Kidney epithelial cell (primary cell): ENCODE results near the gene PLP2. TPM values are rescaled to one million over a fixed set of nuclear protein-coding genes. Genes with fewer than 3 reads are reported as not detected.

ENCODE experiments used
- DNase-seq: peaks from one replicate; pipeline ENCODE4 v3.0.0-alpha.2; 2010; ENCODE audit warnings: low read depth
- H3K27me3 ChIP-seq: 2 replicates; pipeline ENCODE4 v1.6.0; 2011; ENCODE audit warnings: low read length; ENCODE audit not compliant: control insufficient read depth, insufficient read depth
- H3K36me3 ChIP-seq: 2 replicates; pipeline ENCODE4 v1.5.1; 2011; ENCODE audit warnings: low read length; ENCODE audit not compliant: control insufficient read depth, insufficient read depth
- H3K4me3 ChIP-seq: 2 replicates; pipeline ENCODE4 v1.5.1; 2011; ENCODE audit warnings: low read depth, mild to moderate bottlenecking, control low read depth, low read length
- total RNA-seq: library from RNA; depleted of rRNA; stranded (reverse); fragments of >200 nt; gene quantifications from 2 replicates; pipeline ENCODE4 v1.2.3, GENCODE V29; 2015
- TF ChIP-seq, protein P1 (sequence below): IDR thresholded peaks from 2 replicates; pipeline ENCODE4 v1.5.1; 2011; ENCODE audit warnings: mild to moderate bottlenecking, moderate library complexity, low read length, control low read depth, inconsistent platforms; ENCODE audit not compliant: insufficient read depth, poor library complexity, severe bottlenecking

The PLP2 gene
- total RNA-seq, 1 donor from 2014 or later = 82.6 TPM

DNA sequence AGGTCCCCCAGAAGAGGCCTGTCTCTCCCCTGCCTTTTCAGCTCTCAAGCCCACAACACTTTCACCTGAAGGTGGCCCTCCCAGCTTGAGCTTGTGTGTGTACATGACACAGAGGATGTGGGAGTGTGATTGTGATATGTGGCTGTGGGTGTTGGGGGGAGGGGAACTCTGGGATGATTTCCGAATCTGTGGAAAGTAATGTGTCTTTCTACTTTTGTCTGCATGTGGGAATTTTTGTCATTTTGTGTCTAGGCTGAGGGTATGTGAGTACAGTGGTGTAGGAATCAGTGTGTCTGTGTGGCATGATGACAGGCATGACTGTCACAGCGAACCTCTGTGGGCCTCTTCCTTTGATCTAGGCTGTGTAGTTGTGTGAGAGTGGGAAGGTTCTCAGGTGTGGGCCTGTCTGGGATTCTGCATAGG lies 21.9 kb downstream of the PLP2 start:
- TF ChIP-seq, protein P1, sequence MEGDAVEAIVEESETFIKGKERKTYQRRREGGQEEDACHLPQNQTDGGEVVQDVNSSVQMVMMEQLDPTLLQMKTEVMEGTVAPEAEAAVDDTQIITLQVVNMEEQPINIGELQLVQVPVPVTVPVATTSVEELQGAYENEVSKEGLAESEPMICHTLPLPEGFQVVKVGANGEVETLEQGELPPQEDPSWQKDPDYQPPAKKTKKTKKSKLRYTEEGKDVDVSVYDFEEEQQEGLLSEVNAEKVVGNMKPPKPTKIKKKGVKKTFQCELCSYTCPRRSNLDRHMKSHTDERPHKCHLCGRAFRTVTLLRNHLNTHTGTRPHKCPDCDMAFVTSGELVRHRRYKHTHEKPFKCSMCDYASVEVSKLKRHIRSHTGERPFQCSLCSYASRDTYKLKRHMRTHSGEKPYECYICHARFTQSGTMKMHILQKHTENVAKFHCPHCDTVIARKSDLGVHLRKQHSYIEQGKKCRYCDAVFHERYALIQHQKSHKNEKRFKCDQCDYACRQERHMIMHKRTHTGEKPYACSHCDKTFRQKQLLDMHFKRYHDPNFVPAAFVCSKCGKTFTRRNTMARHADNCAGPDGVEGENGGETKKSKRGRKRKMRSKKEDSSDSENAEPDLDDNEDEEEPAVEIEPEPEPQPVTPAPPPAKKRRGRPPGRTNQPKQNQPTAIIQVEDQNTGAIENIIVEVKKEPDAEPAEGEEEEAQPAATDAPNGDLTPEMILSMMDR = no peak
- DNase-seq = no peak
- Histone ChIP-seq H3K27me3 (peaks cover 2% of the 10 kb centered on the region), H3K4me3 (no peak overlapping the region), H3K36me3 (no peaks in the 10 kb centered on the region)

- Histone ChIP-seq H3K4me3 (no peak overlapping the region), H3K27me3 (peaks cover 5% of the 10 kb centered on the region), H3K36me3 (no peaks in the 10 kb centered on the region)
- TF ChIP-seq, protein P1 = no peak
- no peak for DNase-seq
Observed at GRCh38 chrX:49197543-49198087, 25.9 kb downstream of the PLP2 start.

DNA sequence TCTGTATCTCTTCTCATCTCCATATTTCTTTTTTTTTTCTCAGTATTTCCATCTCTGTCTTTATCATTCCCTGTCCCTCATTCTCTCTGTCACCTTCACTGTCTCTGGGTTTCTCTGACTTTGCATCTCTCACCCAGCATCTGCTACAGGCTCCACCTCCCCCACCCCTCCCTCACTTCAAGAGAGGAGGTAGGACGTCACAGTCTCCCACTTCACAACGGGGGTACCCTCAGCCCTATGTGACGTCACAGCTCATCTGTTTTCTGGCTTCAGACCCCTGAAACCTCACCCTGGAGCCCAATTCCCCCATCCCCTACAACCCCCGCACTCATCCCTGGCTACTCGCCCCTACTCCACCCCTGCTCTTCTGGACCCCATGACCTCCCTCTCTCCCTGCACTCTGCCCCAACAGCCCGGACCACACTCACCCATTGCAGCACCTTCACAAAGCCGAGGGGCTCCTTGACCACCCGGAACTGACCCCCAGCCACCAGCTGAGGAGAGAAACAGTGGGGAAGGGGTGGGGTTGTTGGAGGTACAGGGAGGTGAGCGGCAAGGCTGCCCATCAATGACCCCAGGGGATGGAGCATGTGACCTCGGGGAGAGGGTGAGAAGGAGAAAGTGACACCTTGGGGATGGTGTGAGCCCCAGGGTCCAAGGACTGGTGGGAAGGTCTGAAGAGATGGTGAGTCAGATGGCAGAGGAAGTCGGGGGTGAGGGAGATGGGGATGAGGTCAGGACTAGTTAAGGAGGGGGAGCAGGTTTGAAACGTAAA lies 27.0 kb downstream of the PLP2 start:
- Histone ChIP-seq H3K27me3 (peaks cover 5% of the 10 kb centered on the region), H3K36me3 (no peaks in the 10 kb centered on the region), H3K4me3 (no peak overlapping the region)
- no peak for DNase-seq
- TF ChIP-seq, protein P1 = no peak

DNA sequence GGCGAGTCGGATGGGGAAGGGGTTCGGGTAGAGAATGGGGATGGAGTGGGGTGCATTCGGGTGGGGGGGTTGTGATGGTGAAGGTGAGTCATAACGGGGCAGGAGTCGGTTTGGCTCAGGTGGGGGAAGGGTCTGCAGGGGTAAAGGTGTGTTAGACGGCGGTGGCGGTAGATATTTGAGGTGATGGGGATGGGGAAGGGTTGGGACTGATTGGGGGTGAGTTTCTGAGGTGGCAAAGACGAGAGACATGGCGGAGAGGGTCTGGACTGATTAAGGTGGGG lies 27.6 kb downstream of the PLP2 start:
- Histone ChIP-seq H3K4me3 (no peak overlapping the region), H3K36me3 (no peaks in the 10 kb centered on the region), H3K27me3 (peaks cover 5% of the 10 kb centered on the region)
- DNase-seq = no peak
- TF ChIP-seq, protein P1 = no peak

GRCh38 chrX:49199906-49200771 lies 28.4 kb downstream of the PLP2 start, which contains the start of gene SYP:
TSS of gene SYP (minus strand) at chrX:49200193. CDS start at chrX:49200186, 7 bp downstream.
- H3K27me3 ChIP-seq = peaks cover 5% of the 10 kb centered on the region
- TF ChIP-seq, protein P1 = no peak
- peak; percentile 41 for DNase-seq
- peak within 1 kb of the TSS; percentile 15 for H3K4me3 ChIP-seq
- H3K36me3 ChIP-seq = no peaks in the 10 kb centered on the region
